Transverse colon (tissue), 4 donors: ENCODE measurements around the gene PIEZO2. TPM values are rescaled to one million over a fixed set of nuclear protein-coding genes. Genes with fewer than 3 reads are reported as not detected.

ENCODE experiments used
- DNase-seq: peaks from one replicate; pipeline ENCODE4 v3.0.0-alpha.2; 2019
- H3K27ac ChIP-seq, 4 donors: fragments of 200-600 bp; sonication (generic); 2 replicates each; pipeline ENCODE4 v1.5.1; 2016 to 2018; ENCODE audit warnings: inconsistent platforms in 4 of 4
- H3K27me3 ChIP-seq: fragments of 200-600 bp; sonication (generic); 2 replicates; pipeline ENCODE4 v1.5.1; 2017; ENCODE audit warnings: inconsistent platforms
- H3K36me3 ChIP-seq, 4 donors: fragments of 200-600 bp; sonication (generic); 2 replicates each; pipeline ENCODE4 v1.5.1; 2017 to 2019; ENCODE audit warnings: inconsistent platforms in 4 of 4
- H3K4me1 ChIP-seq, 4 donors: fragments of 200-600 bp; sonication (generic); 2 replicates each; pipeline ENCODE4 v1.5.1; 2017 to 2020; ENCODE audit warnings: inconsistent platforms in 4 of 4
- H3K4me3 ChIP-seq, 4 donors: fragments of 200-600 bp; sonication (generic); 1 replicate in 1 of 4; 2 replicates in 3 of 4; pipeline versions ENCODE4 v1.5.1 to v1.6.1; 2017 to 2019; ENCODE audit warnings: inconsistent platforms in 4 of 4
- H3K9me3 ChIP-seq, 2 donors: fragments of 200-600 bp; sonication (generic); 2 replicates each; pipeline ENCODE4 v1.5.1; 2017 to 2019; ENCODE audit warnings: inconsistent platforms in 2 of 2
- CTCF ChIP-seq, 5 experiments: fragments of 200-600 bp in 3 of 5; fragments of 450-650 bp in 2 of 5; sonication (generic) in 3 of 5; IDR thresholded peaks; 1 replicate in 2 of 5; 2 replicates in 3 of 5; pipeline ENCODE4 v1.5.1; 2016 to 2017; ENCODE audit warnings: antibody characterized with exemption in 5 of 5, inconsistent platforms in 3 of 5, mild to moderate bottlenecking in 2 of 5, moderate library complexity in 1 of 5
- EP300 ChIP-seq: sonication (generic); formaldehyde crosslinking; IDR thresholded peaks from one replicate; pipeline ENCODE4 v1.6.1; 2017; ENCODE audit warnings: antibody characterized with exemption, low read depth
- POLR2A ChIP-seq: fragments of 450-650 bp; IDR thresholded peaks from one replicate; pipeline ENCODE4 v1.6.1; 2016; ENCODE audit warnings: antibody characterized with exemption, mild to moderate bottlenecking, moderate library complexity
- POLR2AphosphoS5 ChIP-seq, 3 donors: sonication (generic); formaldehyde crosslinking; IDR thresholded peaks; one replicate each; pipeline ENCODE4 v1.6.1; 2016; ENCODE audit warnings: antibody characterized with exemption in 3 of 3
- WGBS, 2 donors: methylation state at CpG; one replicate each; pipeline ENCODE4 v1.1.5; 2018; ENCODE audit warnings: low coverage in 1 of 2; 5-methylcytosine and 5-hydroxymethylcytosine counted together
- in situ Hi-C, 4 donors: fragments of 200-750 bp; cut with MboI; loops; one replicate each; pipeline versions ENCODE4 v1.15.0 to v1.15.1; 2017; ENCODE audit warnings: low sequenced_read_pairs in 3 of 4, low pct_ligation_motif_present in 1 of 4, low pct_unique_long_range_greater_than_20kb in 1 of 4
- intact Hi-C: fragments of 100-400 bp; cut with DNase I; formaldehyde crosslinking; loops from one replicate; pipeline ENCODE4 v1.15.1; 2023; ENCODE audit warnings: low total_unique reads
- total RNA-seq, 4 donors: library from RNA; depleted of rRNA; stranded (reverse); fragments of >200 nt; gene quantifications; one replicate each; pipeline ENCODE4 v1.1.0, GENCODE V29; 2016

The PIEZO2 gene
- total RNA-seq, 4 donors from 2014 or later, result 2.9 to 7.5 (median 4.5) TPM

GRCh38 chr18:11046140-11046539, 103.2 kb downstream of the PIEZO2 start:
- intact Hi-C loops (no loop called here), in situ Hi-C loops (loop anchor here in 1 of 4 donors (25.0 kb wide), 1 partner anchor 184 kb away; no protein-coding TSS in a partner anchor)
- 94 to 100% methylated on average over 1 to 2 of the region's 2 CpGs for WGBS, 2 donors

GRCh38 chr18:11043694-11044093, 105.7 kb downstream of the PIEZO2 start:
- in situ Hi-C loops (loop anchor here in 3 of 4 donors (5.0 to 25.0 kb wide), 2 partner anchors 181 to 191 kb away; no protein-coding TSS in a partner anchor), intact Hi-C loops (no loop called here)
- H3K27ac ChIP-seq, result no peak overlapping the region
- WGBS, 2 donors, result 92 to 98% methylated on average over 7 of the region's 7 CpGs
- H3K27me3 ChIP-seq, result no peaks in the 10 kb centered on the region
- H3K9me3 ChIP-seq, result peaks cover 0 to 4% of the 10 kb centered on the region in 2 donors
- no peaks in the 10 kb centered on the region for H3K36me3 ChIP-seq
- DNase-seq, result no peak
- H3K4me1 ChIP-seq, result no peaks in the 10 kb centered on the region
- H3K4me3 ChIP-seq, result no peak overlapping the region
- no peak for TF ChIP-seq EP300
- no peak for TF ChIP-seq CTCF (IDR thresholded peaks at IDR 0.05)
- TF ChIP-seq POLR2AphosphoS5 (IDR thresholded peaks at IDR 0.05), result no peak
- TF ChIP-seq POLR2A, result no peak

More at GRCh38 chr18:11046140-11046539, 103.2 kb downstream of the PIEZO2 start:
- DNase-seq, result no peak
- no peaks in the 10 kb centered on the region for H3K36me3 ChIP-seq
- no peaks in the 10 kb centered on the region for H3K4me1 ChIP-seq
- no peak overlapping the region for H3K27ac ChIP-seq
- H3K9me3 ChIP-seq, result peaks cover 0 to 4% of the 10 kb centered on the region in 2 donors
- H3K4me3 ChIP-seq, result no peak overlapping the region
- no peaks in the 10 kb centered on the region for H3K27me3 ChIP-seq
- TF ChIP-seq EP300, result no peak
- TF ChIP-seq POLR2AphosphoS5 (IDR thresholded peaks at IDR 0.05), result no peak
- TF ChIP-seq POLR2A, result no peak
- no peak for TF ChIP-seq CTCF (IDR thresholded peaks at IDR 0.05)

GRCh38 chr18:11042247-11042646, 107.1 kb downstream of the PIEZO2 start:
- Histone ChIP-seq H3K9me3 (peaks cover 0 to 4% of the 10 kb centered on the region in 2 donors), H3K36me3 (no peaks in the 10 kb centered on the region), H3K4me3 (no peak overlapping the region), H3K27ac (no peak overlapping the region), H3K27me3 (no peaks in the 10 kb centered on the region), H3K4me1 (no peaks in the 10 kb centered on the region)
- TF ChIP-seq EP300 (no peak), POLR2A (no peak), CTCF (IDR thresholded peaks at IDR 0.05) (no peak), POLR2AphosphoS5 (IDR thresholded peaks at IDR 0.05) (no peak)
- intact Hi-C loops, result no loop called here
- in situ Hi-C loops, result loop anchor here in 3 of 4 donors (5.0 to 25.0 kb wide), 2 partner anchors 180 to 190 kb away; no protein-coding TSS in a partner anchor
- WGBS, 2 donors, result 28 to 49% methylated on average over 2 to 4 of the region's 4 CpGs
- no peak for DNase-seq

DNA sequence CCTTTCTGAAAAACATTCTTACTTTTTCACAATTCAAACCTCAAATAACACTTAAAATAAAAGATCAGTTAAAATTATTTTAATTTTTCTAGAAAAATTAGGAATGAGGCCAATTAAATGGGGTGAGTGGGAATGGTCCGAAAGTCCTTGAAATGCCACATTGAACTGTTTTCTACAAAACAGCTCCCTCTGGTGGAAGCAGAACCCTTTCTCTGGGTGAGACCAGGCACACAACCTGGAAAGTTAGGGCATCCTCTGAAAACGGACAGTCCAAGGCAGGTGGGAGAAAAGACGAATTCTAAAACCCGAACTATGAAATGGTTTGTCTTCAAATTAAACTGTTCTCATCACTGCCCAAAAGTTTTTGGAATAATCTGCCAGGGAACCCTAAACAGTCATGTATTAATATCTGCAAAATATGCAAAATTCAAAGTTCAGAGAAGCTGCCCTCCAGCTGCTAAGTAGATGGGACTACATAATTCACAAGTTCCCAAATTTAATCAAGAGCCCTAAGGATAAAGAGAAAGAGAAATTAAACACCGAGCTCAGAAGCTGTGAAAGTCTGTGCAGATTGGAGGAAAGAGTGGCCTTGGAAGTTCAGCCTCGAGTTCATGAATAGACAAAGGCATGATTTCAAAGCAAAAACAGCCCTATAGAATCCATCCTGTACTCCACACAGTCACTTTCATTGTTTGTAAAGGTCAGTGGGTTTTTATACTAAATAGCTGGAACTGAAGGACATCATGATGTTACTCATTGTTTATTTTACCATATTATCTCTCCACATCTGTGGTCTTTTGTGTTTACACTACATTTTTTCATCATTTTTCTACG, 108.3 kb downstream of the PIEZO2 start:
- H3K27me3 ChIP-seq, result no peaks in the 10 kb centered on the region
- H3K4me3 ChIP-seq, result no peak overlapping the region
- peak; percentile 26 for DNase-seq
- peaks cover 0 to 4% of the 10 kb centered on the region in 2 donors for H3K9me3 ChIP-seq
- no peaks in the 10 kb centered on the region for H3K36me3 ChIP-seq
- H3K4me1 ChIP-seq, result no peaks in the 10 kb centered on the region
- intact Hi-C loops (no loop called here), in situ Hi-C loops (loop anchor here in 3 of 4 donors (5.0 to 25.0 kb wide), 2 partner anchors 179 to 189 kb away; no protein-coding TSS in a partner anchor)
- H3K27ac ChIP-seq, result no peak overlapping the region
- WGBS, 2 donors, result 22 to 26% methylated on average over 7 of the region's 7 CpGs
- TF ChIP-seq EP300, result no peak
- TF ChIP-seq POLR2A, result no peak
- TF ChIP-seq CTCF (IDR thresholded peaks at IDR 0.05), result peak; percentile 47 to 68 (median 60)
